Tongue (tissue), 2 donors: Measurements from ENCODE around the gene C5orf52. TPM values are rescaled to one million over a fixed set of nuclear protein-coding genes. Genes with fewer than 3 reads are reported as not detected.
"Not testable (repeated sequence)": the region's sequence is repeated elsewhere in the genome, so short reads cannot be mapped to it uniquely, and the experiment has no call there.

ENCODE experiments used
- DNase-seq: peaks from one replicate; pipeline ENCODE4 v3.0.0-alpha.2; 2015
- total RNA-seq: library from RNA; depleted of rRNA; stranded (reverse); fragments of >200 nt; gene quantifications from one replicate; pipeline ENCODE4 v1.2.3, GENCODE V29; 2014

C5orf52 gene
- total RNA-seq = not detected

DNA sequence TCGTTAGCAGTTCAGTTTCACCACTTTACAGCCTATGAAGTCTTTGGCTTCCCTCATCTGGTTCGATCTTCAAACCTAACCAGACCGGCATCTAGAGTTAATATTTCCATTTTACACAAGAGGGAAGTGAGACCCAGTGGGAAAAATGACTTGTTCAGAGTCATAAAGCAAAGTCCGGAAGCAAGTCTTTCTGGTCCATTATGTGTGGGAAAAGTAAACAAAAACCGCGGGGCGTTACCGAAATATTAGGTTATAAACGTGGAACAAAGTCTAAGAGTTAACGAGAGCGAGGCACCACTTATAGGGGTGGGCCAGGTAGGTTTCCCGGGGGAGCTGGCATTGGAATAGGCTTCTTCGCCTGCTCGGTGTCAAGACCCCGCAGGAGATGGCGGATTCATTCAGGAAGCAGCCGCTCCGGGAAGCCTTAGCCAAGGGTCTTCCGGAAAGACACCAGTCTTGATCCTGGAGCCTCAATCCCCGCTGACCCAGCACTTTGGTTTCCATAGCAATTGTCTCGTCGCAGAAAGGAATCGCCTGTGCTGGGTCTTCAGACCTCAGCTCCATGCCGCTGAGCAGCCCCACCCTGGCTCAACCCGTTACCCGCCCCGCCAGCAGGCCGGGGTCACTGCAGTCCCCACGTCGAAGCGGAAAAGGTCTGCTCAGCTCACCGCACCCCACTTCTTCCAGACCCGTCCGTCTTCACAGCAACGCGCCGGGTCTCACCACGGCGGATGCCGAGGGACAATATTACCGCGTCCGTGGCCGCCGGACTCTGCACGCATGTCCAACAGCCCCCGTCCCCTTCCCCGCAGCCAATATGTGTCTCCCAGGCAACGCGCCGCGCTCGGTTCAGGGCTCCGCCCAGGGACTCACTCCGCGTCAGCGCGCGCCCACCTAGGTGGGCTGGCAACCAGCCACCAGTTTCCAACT lies at the start of gene C5orf52:
Gene C5orf52, plus strand, starts transcription at position 872 of the 930 bp plus-strand sequence. CDS start 82 bp downstream, outside the sequence.
- peak; percentile 79 for DNase-seq

DNA sequence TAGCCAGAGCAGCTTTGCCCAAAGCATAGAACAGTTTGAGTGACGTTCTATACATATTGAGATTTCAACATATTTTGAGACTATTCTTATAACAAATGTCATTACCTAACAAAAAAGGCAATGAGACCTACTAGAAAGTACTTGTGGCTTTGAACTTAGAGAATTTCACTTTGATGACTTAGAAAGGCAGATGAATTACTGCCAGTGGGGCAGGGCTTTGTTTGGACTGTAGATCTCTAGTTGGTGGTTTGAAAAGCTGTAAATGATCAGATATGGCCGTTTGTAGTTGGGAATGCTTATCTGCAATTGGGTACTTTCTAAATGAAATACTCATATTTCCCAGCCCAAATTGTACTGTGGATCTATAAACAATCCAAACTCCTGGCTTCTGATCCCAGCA lies 47.2 kb upstream of the C5orf52 start:
- DNase-seq = no peak

DNA sequence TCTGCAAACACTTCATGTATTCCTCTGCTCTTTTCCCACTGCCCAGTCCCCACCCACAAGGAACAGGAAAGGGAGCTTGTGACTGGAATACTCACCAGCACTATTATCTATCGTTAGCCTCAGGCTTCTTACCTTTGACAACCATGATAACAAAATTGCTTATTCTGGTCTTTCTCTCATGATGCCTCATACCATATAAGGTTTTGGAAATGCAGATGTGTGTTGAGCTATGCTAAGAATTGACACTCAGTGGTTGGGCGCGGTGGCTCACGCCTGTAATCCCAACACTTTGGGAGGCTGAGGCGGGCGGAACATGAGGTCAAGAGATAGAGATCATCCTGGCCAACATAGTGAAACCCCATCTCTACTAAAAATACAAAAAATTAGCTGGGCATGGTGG lies 44.5 kb upstream of the C5orf52 start:
- DNase-seq = no peak

DNA sequence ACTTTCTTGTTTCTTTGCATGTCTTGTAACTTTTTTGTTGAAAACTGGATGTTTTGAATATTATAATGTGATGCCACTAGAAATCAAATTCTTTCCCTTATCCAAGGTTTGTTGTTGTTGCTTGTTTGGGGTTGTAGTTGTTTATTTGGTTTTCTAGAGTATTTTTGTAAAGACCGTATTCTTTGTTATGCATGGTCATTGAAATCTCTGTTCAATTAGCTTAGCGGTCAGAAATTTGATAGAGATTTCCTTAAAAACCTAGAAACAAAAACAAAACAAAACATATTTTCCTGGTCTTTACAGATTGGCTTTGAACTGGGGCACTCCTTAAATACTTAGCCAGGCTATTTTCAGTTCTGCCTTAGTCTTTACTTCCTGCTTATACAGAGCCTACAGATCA lies 41.0 kb upstream of the C5orf52 start:
- DNase-seq = no peak

DNA sequence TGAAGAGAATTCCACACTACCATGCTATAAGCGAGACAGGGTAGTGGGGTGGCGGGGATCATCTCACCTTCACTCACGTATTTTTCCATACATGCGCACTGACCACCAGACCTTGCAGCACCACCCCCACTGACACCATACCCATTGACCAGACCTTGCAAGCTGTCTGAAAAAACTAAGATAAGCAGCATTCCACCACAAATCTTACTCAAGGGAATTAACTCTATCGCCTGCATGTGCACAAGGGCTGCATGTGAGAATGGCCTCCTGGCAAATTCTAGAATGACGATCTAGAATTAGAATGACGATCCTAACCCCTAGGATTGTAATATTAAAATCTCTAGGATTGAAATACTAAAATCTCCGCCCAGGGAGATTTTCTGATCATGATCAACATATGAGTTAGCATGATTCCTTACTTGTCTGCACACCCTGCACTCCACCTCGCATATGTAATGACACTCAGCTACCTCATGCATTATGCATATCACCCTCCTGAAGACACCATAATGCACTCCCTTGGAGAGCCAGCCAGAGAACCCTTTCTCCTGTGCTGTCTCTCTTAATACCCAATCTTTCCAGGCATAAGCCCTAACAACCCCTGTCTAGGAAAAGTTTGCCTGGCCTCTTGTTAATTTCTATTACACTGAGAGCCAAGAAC lies 30.8 kb upstream of the C5orf52 start:
- no peak for DNase-seq

DNA sequence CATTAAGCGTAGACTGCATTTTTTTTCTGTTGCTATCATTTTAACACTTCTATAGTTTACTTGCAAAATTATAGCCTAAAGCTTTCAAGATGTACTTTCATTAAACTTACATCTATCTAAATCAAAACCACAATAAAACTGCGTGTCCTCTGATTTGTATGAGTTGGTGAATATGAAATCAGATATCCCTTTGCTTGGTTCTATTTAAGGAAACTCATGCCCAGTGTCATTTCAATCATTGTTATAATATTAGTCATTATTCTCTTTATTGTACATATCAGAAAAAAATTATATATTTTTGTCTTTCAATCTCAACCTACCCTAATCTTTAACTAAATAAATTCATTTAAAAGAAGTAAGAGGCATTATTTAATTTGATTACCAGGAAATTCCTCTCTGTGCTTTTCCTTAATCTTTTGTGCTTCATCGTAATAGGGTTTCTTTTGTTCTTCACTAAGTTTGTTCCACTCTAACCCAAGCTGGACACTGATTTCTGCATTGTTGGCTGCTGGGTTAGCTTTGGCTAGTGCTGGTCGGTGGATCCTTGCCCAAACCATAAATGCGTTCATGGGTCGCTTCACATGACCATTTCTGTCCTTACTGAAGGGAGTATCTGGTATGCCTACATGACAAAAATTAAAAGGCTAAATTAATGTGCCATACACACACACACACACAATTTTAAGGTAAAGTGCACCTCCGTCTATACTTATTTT lies 22.9 kb upstream of the C5orf52 start:
- no peak for DNase-seq

DNA sequence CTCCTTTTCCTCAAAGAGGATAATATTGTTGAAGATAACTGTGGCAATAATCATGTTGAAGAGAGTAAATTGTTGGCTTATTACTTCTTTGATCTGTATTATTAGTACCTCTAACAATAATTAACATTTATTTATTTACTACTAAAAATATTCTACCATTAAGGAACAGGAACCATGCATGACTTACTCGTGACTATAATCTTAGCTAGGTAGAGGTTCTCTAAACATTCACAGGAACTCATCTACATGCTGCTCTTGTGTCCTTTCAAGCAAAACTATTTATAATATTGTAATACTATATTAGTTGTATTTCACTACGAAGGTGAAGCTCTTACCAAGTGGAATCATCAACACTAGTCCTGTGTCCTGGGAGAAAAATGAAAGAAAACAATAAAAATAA lies 22.2 kb upstream of the C5orf52 start:
- no peak for DNase-seq

DNA sequence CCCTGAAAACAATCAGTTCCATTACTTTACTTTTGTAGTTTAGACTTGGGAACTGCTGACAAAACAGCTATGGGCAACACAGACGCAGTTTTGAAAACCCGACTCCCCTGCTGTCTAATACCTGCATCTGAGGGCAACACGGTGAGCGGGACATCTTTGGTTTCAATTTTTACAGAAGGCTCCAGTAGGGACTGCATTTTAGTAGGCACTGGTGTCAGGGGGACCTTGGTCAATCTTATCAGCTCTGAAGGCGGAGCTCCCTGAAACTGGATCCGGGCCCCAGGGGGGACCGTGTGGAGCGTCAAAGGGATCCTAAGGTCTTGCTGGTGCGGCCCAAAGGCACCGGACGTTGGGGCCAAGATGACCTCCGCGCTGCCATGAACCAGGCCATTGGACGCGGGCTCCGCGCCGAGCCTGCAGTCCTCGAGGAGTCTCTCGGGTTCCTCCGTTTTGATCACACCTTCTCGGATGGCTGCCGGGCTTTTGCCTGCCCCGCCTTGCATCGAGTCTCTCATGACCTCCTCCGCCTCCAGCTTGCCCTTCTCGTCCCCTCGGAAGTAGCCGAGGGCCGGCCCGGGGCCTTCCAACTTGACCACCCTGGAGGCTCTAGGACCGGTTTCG lies 20.2 kb upstream of the C5orf52 start:
- no peak for DNase-seq

DNA sequence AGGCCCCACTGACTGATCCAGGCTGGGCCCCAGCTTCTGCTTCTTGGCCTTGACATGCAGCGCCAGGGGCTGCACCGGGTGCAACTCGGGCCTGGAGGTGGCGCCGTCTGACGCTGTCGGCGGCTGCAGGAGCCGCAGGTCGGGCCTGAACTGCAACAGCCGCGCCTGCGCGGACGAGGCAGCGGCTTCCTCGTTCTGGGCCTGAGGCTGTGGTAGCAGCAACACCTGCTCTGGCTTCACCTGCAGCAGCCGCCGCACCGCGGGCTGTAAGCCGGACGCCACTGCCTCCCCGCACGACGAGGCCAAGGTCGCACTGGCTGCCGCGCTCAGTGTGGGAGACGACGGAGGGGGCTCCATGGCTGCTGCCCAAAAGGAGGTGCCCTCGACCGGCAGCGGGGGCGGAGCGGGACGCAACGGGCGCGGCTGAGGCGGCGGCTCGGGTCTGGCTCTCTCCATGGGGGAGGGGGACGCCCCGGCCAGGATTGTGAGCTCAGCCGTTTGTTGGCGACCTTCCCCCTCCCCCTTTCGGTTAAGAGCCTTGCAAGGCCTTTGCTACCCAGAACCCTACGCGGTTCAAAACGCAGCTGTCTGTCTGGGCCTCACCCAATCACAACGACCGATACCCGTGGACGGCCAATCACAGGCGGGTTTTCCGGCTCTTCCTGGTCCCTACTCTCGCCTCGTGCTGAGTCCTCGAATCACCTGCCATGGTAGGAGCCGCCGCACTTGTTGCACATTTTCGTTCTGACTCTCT lies 19.5 kb upstream of the C5orf52 start:
- DNase-seq = peak; percentile 80

DNA sequence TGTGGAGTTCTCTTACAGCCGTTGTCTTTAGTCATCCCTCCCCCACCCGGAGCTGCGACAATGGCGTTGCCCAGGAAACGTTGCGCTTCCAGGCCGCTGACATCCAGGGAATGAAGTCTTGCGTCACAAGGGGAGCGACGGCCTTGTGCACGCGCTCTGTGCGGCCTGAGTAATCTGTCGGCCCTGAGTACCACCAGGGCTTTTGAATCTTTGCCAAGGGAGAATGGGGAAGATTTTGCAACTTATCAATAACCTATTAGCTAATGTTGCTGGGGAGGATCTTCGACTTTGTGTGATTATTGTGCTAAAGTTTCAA lies 19.0 kb upstream of the C5orf52 start, which contains the start of gene SOX30:
Gene SOX30, minus strand, starts transcription at position 62 of the 316 bp plus-strand sequence. CDS start 360 bp downstream, outside the sequence.
- DNase-seq = no peak

DNA sequence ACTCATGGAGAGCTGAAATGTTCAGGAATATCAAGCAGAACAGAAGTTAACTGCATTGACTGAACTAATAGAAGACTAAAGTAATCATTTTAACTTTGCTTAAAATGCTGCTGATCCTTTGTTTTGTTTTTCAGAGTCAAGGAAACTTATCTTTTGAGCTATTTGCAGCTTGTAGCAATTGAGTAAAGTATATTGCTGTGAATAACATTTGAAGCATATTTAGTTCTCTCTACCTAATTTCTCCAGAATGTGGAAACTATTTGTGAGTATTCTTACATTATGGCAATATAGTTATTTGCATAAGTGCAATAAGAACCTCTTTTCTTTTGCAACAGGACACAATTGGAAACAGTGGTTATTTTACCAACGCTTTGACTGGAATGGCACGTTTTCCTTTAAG lies 13.8 kb upstream of the C5orf52 start:
- no peak for DNase-seq

DNA sequence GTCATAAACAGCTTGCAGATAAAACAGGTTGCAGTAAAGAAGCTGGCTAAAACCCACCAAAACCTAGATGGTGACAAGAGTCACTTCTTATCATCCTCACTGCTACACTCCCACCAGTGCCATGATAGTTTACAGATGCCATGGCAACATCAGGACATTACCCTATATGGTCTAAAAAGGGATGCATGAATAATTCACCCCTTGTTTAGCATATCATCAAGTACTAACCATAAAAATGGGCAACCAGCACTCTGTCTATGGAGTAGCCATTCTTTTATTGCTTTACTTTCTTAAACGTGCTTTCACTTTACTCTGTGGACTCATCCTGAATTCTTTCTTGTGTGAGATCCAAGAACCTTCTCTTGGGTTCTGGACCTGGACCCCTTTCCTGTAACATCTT lies 12.4 kb upstream of the C5orf52 start:
- DNase-seq = no peak

DNA sequence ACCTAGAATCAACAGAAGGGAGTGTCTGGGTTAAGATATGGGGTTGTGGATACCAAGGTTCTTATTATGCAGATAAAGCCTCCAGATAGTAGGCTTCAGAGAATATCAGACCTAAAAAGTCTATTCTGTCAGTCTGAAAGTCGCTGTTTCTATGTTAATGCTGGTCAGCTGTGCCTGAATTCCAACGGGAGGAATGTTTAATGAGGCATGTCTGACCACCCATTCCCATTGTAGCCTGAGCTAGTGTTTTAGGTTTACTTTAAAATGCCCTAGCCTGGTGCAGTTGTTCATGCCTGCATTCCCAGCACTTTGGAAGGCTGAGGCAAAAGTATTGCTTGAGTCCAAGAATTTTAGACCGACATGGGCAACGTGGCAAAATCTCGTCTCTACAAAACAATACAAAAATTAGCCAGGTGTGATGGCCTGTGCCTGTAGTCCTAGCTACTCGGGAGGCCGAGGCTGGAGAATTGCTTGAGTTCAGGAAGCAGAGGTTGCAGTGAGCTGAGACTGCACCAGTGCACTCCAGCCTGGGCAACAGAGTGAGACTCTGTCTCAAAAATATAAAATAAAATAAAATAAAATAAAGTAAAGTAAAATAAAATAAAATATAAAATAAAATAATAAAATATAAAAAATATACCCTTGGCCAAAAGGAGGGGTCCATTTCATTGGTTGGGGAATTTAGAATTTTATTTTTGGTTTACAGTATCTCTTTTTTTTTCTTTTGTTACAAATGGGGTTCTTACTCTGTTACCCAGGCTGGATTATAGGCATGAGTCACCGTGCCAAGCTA lies 11.3 kb upstream of the C5orf52 start:
- DNase-seq = no peak

DNA sequence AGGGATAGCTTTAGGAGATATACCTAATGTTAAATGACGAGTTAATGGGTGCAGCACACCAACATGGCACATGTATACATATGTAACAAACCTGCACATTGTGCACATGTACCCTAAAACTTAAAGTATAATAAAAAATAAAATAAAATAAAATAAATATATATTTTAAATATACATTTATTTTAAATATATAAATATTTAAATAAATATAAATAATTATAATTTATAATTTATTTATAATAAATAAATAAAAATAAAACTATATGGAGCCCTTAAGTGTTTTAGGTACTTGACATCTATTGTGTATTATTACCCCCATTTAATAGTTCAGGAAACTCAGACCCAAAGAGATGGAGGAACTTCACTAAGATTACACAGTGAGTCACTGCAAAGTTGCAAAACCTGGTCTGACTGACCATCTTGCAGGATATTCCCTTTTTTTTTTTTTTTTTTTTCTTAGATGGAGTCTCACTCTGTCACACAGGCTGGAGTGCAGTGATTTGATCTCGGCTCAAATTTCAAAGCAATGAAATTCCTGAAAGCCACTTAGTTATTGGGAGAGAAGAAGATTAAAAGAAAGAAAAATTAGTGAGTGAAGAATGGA lies 5.8 kb upstream of the C5orf52 start:
- DNase-seq = no peak

DNA sequence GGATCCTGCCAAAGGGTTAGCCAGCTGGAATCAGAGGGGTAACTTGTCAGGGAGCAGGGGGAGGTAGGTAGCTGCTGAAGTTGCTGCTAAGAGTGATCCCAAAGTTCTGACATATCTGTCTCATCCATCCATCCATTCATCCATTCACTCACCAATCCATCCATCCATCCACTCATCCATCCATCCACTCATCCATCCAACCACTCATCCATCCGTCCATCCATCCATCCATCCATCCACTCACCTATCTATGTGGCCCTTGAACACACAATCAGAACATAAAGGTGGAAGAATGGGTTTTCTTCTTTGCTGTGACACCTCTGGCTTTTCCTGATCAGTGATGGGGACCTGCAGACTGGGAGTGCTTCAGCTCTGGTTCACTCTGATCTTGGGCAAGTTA lies 3.0 kb upstream of the C5orf52 start:
- no peak for DNase-seq

DNA sequence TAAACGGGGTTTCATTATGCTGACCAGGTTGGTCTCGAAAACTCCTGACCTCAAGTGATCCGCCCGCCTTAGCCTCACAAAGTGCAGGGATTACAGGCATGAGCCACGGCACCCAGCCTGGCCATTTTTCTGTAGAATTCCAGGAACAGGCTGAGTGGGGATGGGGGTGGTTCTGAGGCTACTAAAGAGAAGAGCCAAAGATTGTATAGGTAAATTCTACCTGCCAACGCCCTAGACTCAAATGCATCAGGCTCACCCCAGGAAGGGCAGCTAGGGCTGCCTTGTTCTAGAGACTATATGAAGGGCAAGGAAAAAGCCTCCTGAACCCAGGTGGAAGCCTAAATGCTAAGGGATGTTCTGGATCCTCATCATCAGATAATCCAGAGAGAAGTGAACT lies 1.6 kb upstream of the C5orf52 start:
- DNase-seq = no peak

DNA sequence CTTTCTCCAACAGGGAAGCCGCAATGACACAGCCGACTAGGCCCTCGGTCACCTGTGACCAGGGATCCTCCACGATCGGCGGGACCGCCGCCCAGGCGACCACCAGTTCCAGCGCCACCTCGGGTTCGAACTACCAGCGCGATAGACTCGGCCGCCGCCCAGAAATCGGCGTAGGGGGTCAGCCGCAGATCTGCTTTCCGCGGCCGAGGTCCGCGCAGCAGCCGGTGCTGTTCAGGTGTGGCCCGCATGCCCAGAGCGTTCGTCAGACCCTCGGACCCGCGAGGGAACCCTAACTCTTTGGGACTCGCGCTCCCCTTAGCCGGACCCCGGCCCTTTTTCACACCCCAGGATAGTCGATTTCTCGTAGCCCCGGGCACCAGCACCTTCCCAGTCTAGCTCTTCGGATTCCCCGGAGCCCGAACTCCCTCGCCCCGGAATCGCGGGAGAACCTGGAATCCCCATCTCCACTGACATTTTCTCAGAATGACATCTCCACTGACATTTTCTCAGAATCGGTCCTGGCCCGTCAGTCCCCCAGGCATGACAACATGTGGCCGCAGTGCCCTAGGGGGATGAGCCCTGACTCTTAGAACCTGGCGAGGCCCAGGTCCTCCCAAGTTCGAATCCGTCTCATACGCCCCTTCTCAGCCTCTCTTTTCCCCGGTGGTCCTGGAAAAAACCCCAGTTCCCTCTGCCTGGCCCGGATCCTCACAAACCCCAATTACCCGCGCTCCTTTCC lies 428 bp downstream of the C5orf52 start:
- no peak for DNase-seq

DNA sequence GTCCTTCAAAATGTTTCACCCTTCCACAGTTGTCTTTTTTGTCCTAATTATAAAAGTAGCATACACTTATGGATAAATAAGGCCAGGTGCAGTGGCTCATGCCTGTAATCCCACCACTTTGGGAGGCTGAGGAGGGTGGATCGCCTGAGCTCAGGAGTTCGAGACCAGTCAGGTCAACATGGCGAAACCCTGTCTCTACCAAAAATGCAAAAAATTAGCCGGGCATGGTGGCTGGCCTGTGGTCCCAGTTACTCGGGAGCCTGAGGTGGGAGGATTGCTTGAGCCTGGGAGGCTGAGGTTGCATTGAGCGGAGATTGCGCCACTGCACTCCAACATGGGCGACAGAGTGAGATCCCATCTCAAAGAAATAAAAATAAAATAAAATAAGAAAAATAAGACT lies 1.6 kb downstream of the C5orf52 start:
- no peak for DNase-seq

DNA sequence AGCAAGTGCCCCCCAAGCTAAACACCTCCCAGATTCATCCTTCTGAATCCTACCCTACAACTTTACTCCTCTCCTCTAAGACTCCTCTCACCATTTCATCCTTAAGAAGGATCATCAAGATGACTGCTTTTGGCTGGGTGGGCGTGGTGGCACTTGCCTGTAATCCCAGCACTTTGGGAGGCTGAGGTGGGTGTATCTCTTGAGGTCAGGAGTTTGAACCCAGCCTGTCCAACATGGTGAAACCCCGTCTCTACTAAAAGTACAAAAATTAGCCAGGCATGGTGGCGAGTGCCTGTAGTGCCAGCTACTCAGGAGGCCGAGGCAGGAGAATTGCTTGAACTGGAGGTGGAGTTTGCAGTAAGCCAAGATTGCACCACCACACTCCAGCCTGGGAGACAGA lies 3.0 kb downstream of the C5orf52 start:
- not testable (repeated sequence) for DNase-seq

DNA sequence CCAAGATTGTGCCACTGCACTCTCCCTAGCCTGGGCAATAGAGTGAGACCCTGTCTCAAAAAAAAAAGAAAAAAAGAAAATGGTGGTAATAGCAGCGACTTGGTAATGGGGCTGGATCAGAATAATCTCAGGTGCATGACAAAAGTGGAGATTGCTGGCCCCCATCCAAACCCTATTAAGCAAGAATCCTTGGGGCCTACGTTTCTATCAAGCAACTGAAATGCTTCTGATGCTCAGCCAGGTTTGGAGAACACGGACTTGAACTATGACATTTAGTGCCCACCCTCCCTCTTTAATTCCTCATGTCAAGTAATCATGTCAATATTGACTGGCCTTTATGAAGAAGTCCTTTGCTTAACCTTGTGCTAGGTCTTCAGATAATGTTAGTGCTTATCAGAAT lies 6.6 kb downstream of the C5orf52 start:
- no peak for DNase-seq
